SU-DHL-6 (cell line): ENCODE data around the gene SERINC5.

Experiments
- EZH2phosphoT487 ChIP-seq: fragments of 200-600 bp; sonication (generic), shearing (Covaris generic); conservative IDR thresholded peaks from 2 replicates; pipeline ENCODE4 v1.6.1; 2018; ENCODE audit warnings: mild to moderate bottlenecking, antibody characterized with exemption, low read length, moderate library complexity, mixed read lengths
- TF ChIP-seq, protein P1 (sequence below): fragments of 200-600 bp; sonication (generic); IDR thresholded peaks from one replicate; pipeline ENCODE4 v1.5.1; 2017; ENCODE audit warnings: antibody characterized with exemption, mild to moderate bottlenecking, low read length, moderate library complexity; ENCODE audit not compliant: insufficient read depth, poor library complexity, severe bottlenecking

DNA sequence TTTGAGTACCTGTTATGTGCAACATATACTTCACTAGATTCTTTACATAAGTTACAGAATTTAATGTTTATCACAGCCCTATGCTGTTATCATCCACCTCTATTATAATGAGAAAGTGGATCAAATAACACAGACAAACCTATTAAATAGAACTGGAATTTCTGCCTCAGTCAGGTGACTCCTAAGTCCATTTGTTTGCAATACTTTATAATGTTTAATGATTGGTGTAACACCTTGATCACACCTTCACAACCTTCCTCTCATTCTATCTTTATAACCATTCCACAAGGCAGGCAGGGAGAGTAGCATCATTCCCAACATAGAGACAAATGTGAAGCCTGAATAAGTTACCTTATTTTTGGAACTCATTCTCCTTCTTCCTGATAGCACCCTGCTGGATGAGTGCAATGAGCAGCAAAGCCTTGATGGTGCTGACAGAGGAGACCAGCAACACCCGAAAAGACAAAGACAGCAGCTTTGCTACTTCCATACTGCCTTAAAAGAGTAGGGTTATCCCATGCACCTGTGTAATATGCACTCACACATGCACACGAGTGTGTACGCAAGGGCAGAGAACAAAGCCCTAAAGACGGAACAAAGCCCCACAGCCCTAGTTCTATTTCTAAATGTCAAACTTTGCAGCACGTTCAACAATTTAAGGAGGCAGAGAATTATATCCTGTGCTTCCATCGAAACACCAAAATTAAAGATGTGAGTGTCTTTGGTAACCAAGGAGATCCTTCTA is 30.5 kb downstream of the SERINC5 start:
- TF ChIP-seq, protein P1, sequence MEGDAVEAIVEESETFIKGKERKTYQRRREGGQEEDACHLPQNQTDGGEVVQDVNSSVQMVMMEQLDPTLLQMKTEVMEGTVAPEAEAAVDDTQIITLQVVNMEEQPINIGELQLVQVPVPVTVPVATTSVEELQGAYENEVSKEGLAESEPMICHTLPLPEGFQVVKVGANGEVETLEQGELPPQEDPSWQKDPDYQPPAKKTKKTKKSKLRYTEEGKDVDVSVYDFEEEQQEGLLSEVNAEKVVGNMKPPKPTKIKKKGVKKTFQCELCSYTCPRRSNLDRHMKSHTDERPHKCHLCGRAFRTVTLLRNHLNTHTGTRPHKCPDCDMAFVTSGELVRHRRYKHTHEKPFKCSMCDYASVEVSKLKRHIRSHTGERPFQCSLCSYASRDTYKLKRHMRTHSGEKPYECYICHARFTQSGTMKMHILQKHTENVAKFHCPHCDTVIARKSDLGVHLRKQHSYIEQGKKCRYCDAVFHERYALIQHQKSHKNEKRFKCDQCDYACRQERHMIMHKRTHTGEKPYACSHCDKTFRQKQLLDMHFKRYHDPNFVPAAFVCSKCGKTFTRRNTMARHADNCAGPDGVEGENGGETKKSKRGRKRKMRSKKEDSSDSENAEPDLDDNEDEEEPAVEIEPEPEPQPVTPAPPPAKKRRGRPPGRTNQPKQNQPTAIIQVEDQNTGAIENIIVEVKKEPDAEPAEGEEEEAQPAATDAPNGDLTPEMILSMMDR, result no peak
- TF ChIP-seq EZH2phosphoT487, result no peak
